Small intestine (tissue), 7 donors: ENCODE data around the gene CDKN1A. TPM values are rescaled to one million over a fixed set of nuclear protein-coding genes. Genes with fewer than 3 reads are reported as not detected.

Experiments used
- DNase-seq, 2 donors: peaks; one replicate each; pipeline versions ENCODE4 v3.0.0 to v3.0.0-alpha.2; 2013
- FAIRE-seq: peaks from 2 replicates; lab custom pipeline; 2012; peaks lifted over from hg19 to GRCh38; lab: Jason Lieb, UNC
- H3K27ac ChIP-seq, 3 donors: one replicate each; pipeline ENCODE4 v1.5.1; 2013; ENCODE audit warnings: low read length in 2 of 3, mild to moderate bottlenecking in 2 of 3, control low read depth in 1 of 3, inconsistent platforms in 1 of 3, low read depth in 1 of 3, moderate library complexity in 1 of 3
- H3K27me3 ChIP-seq, 3 donors: one replicate each; pipeline ENCODE4 v1.6.1; 2013; ENCODE audit warnings: low read length in 3 of 3, inconsistent platforms in 1 of 3; ENCODE audit not compliant: control insufficient read depth in 3 of 3, insufficient read depth in 3 of 3
- H3K36me3 ChIP-seq, 3 donors: one replicate each; pipeline ENCODE4 v1.6.1; 2013; ENCODE audit warnings: low read length in 3 of 3, inconsistent platforms in 1 of 3, low read depth in 1 of 3, mild to moderate bottlenecking in 1 of 3, moderate library complexity in 1 of 3; ENCODE audit not compliant: control insufficient read depth in 3 of 3, insufficient read depth in 2 of 3
- H3K4me1 ChIP-seq, 3 donors: one replicate each; pipeline ENCODE4 v1.6.1; 2013; ENCODE audit warnings: low read length in 2 of 3, inconsistent platforms in 1 of 3, low read depth in 1 of 3, mild to moderate bottlenecking in 1 of 3, moderate library complexity in 1 of 3; ENCODE audit not compliant: control insufficient read depth in 3 of 3, insufficient read depth in 2 of 3
- H3K4me3 ChIP-seq, 3 donors: one replicate each; pipeline ENCODE4 v1.5.1; 2013; ENCODE audit warnings: low read length in 3 of 3, control low read depth in 1 of 3, inconsistent platforms in 1 of 3, low read depth in 1 of 3, mild to moderate bottlenecking in 1 of 3, moderate library complexity in 1 of 3
- H3K9me3 ChIP-seq, 2 donors: one replicate each; pipeline ENCODE4 v1.6.1; 2013; ENCODE audit warnings: low read depth in 1 of 2, low read length in 1 of 2; ENCODE audit not compliant: control insufficient read depth in 2 of 2, insufficient read depth in 1 of 2
- WGBS, 3 donors: extraction: QIAGEN DNeasy Blood & Tissue Kit; methylation state at CpG; one replicate each; pipeline ENCODE4 v1.1.7; 2013; 5-methylcytosine and 5-hydroxymethylcytosine counted together
- polyA plus RNA-seq, 4 donors: library from polyadenylated mRNA; stranded (reverse) in 3 of 4; unstranded in 1 of 4; fragments of 200-250 nt in 3 of 4; fragments of 120-200 nt in 1 of 4; gene quantifications; one replicate each; pipeline versions ENCODE4 v1.2.1 to v1.2.3, GENCODE V29; 2013
- donor health status: healthy with polysubstance abuse.
- donor health status: control.
- donor health status: control.
- donor health status: Bipolar disorder and iron deficiency.
- donor health status: healthy.

Gene CDKN1A
- polyA plus RNA-seq, 4 donors = 96.8 to 464 (median 292) TPM

DNA sequence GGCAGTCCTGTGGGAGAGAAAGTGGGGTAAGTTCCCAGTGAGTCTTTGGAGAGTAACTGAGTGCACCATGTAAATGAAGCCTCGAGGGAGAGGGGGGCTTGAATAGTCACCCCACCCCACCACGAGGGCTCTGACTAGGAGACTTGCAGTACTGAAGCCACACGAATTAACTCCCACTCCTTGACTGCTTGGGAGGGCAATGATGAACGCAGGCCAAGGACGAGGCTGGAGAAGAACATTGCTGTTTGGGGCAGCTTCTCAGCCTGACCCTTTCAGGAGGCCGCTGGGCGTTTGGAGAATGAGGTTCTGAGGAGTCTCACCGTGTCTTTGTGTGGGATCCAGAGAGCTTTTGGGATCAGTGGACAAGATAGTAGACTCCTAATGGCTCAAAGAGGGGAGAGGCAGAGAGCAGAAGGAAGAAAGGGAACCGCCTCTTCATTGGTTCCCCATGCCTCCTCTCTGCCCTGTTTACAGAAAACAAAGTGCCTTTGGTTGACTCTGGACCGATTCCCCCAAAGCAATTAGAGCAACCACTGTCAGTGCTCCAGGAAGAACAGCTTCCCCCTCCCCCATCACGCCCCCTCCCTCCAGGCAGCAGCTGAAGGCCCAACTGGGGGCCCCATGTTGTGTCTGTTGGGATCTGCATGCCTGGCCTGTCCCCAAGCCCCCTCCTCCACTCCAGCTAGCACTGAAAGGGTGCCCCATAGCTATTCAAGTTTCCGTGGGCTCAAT lies 41.7 kb upstream of the CDKN1A start:
- no peaks in the 10 kb centered on the region for H3K36me3 ChIP-seq
- H3K4me3 ChIP-seq = no peak overlapping the region
- H3K4me1 ChIP-seq = peaks cover 0 to 24% (median 0%) of the 10 kb centered on the region in 3 donors
- no peaks in the 10 kb centered on the region for H3K27me3 ChIP-seq
- no peak overlapping the region for H3K27ac ChIP-seq
- 70 to 88% (median 82%) methylated on average over 12 of the region's 12 CpGs for whole genome bisulfite sequencing, 3 donors
- no peaks in the 10 kb centered on the region for H3K9me3 ChIP-seq
- no peak for FAIRE-seq
- DNase-seq = no peak

DNA sequence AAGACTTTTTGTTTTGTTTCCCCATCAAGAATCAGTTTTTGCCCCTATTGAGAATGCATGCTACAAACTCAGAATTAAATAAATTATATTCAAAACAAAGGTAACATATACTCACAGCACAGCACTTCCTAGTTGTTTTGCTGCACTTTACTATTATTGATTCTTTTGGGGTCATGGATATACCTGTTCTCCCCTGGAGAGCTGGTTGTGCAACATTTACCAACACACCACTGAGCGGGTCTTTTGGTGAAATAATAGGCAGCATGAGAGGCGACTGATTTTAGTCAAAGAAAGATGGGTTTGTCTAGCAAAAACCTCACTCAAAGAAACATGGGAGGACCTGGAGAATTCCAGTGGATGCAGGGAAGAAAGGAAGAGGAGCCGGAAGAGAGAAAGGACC lies 39.9 kb upstream of the CDKN1A start:
- peaks cover 0 to 35% (median 1%) of the 10 kb centered on the region in 3 donors for H3K4me1 ChIP-seq
- no peak for DNase-seq
- no peaks in the 10 kb centered on the region for H3K9me3 ChIP-seq
- H3K27ac ChIP-seq = no peak overlapping the region
- WGBS, 3 donors = 93 to 99% (median 95%) methylated on average over 3 of the region's 3 CpGs
- H3K27me3 ChIP-seq = no peaks in the 10 kb centered on the region
- no peak overlapping the region for H3K4me3 ChIP-seq
- no peaks in the 10 kb centered on the region for H3K36me3 ChIP-seq
- no peak for FAIRE-seq

DNA sequence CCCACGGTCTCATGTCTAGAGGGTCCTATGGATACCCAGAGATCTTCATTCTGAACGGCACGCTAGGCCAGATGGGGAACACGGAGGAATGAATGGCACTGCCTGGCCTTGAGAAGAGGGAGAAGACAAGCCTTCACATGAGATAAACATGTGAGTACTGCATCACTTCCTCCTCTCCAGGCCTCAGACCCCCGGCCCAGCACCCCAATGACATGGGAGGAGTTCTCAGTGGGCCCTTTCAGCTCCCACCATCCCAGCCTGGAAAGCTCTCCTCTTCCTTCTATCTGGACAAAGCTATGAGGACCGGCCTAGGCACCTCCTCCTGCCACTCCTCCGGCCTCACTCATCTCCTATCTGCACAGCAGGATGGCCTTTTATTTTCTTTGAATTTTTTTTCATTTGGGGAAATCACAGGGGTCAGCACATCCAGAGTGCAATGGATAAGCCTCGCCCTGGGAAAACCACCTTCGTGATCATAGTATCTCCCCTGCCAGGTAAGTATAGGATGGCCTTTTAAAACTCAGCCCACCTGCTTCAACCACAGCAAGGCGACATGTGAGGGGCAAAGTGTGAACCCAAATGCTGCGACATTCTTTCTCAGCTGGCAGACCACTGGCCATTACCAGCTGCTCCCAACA lies 39.2 kb upstream of the CDKN1A start:
- Histone ChIP-seq H3K27me3 (no peaks in the 10 kb centered on the region), H3K4me1 (peaks cover 2 to 34% (median 2%) of the 10 kb centered on the region in 3 donors), H3K4me3 (no peak overlapping the region), H3K9me3 (no peaks in the 10 kb centered on the region), H3K36me3 (no peaks in the 10 kb centered on the region), H3K27ac (no peak overlapping the region)
- FAIRE-seq (no peak), DNase-seq (no peak)
- 83 to 90% (median 88%) methylated on average over 11 of the region's 11 CpGs for WGBS, 3 donors

DNA sequence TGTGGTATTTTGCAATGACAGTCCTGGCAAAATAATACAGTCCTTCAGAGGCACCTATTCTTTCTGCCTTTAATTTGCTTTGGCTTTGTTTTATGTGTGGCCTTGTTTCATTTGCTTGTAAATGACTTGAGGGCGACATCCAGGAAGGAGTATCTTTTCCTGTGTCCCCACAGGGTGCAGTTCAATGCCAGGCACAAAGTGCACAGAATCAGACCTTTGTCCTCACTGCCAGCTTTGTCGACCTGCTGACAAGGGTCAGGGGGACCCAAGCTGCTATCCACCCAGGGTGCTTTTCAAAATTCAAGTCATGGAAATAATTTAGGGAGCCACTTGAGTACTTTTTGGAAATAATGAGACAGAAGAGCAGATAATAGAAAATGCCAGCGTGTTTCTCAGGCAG lies 37.0 kb upstream of the CDKN1A start:
- no peaks in the 10 kb centered on the region for H3K36me3 ChIP-seq
- no peaks in the 10 kb centered on the region for H3K27me3 ChIP-seq
- H3K27ac ChIP-seq = peak overlapping the region; percentile 3 to 89 (median 74)
- FAIRE-seq (no peak), DNase-seq (peak; percentile 73 to 88)
- H3K9me3 ChIP-seq = no peaks in the 10 kb centered on the region
- no peak overlapping the region for H3K4me3 ChIP-seq
- 20 to 63% (median 46%) methylated on average over 3 of the region's 3 CpGs for WGBS, 3 donors
- H3K4me1 ChIP-seq = peaks cover 2 to 32% (median 2%) of the 10 kb centered on the region in 3 donors

DNA sequence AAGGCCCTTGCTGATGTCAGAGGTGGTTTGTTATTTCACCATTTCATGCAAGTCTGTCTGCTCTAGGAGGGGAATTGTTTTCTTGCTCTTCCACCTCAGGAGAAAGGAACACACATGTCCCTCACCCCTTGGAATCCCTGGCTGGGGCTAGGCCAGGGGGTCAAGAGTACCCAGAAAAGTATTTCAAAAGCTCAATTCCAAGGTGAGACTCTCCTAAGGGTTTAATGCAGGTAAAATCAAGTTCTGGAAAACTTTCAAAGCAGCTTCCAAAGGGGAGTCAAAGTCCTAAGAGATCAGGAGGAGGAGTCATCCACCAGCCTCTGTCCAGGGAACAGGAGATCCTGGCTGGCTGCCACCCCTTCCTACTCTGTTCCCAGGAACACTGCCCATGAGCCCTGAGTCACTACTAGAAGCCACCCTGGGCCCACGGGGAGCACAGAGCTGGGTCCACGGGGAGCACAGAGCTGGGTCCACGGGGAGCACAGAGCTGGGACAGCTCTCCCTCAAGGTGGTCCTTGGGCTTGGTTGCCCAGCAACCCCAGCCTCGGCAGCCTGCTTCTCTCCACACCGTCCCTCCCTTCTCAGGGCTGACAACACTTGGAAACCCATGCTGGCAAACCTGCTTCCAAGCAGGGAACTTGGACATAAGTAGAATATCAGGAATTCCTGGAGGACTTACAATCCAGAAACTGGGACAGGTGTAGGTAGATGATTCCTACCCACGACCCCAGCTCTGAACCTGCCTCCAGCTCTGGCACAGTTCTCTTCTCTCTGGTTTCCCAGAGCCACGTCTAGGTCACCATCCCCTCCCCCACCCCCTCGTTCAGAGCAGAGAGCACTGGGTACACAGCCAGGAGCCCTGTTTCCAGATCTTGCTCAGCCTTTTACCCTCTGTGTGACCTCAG lies 35.3 kb upstream of the CDKN1A start:
- Histone ChIP-seq H3K27me3 (no peaks in the 10 kb centered on the region), H3K4me1 (peaks cover 2 to 32% (median 2%) of the 10 kb centered on the region in 3 donors), H3K27ac (peak overlapping the region; percentile 86 to 89 (median 88)), H3K9me3 (no peaks in the 10 kb centered on the region), H3K36me3 (no peaks in the 10 kb centered on the region), H3K4me3 (no peak overlapping the region)
- DNase-seq = peak; percentile 90 to 98
- no peak for FAIRE-seq
- 18 to 38% (median 28%) methylated on average over 8 of the region's 8 CpGs for WGBS, 3 donors

DNA sequence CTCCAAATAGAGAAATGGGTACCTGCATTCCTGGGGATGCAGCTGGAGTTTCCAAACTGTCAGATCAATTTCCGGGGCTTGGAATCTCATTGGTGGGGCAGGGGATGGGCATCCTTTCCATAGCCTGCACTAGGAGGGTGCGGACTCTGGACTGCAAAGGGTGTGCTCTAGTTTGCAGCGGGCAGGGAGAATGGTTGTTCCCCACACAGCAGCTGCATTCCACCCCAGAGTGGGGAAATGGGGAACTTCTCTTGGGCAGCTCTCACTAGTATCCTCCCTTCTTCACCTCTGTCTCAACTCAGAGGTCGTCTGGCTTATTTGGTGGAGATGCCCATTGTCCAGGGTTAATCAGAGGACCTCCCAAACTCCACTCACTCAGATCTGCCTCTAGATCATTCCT lies 34.5 kb upstream of the CDKN1A start:
- Histone ChIP-seq H3K27me3 (no peaks in the 10 kb centered on the region), H3K27ac (peak overlapping the region in 2 of 3 donors; percentile 88 to 89), H3K36me3 (no peaks in the 10 kb centered on the region), H3K4me1 (peaks cover 2 to 32% (median 2%) of the 10 kb centered on the region in 3 donors), H3K4me3 (no peak overlapping the region), H3K9me3 (no peaks in the 10 kb centered on the region)
- WGBS, 3 donors = 39 to 73% (median 47%) methylated on average over 4 of the region's 4 CpGs
- no peak for FAIRE-seq
- peak in 1 of 2 donors; percentile 63 for DNase-seq

DNA sequence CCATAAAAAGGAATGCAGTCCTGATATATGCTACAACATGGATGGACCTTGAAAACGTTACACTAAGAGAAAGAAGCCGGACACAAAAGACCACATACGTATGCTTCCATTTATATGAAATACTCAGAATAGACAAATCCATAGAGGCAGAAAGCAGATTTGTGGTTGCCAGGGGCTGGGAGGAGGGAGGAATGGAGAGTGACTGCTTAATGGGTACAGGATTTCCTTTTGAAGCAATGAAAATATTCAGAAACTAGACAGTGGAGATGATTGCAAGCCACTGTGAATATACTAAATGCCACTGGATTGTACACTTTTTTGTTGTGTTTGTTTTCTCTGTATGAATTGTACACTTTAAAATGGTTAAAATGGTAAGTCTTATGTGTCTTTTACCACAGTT lies 29.4 kb upstream of the CDKN1A start:
- Histone ChIP-seq H3K27me3 (no peaks in the 10 kb centered on the region), H3K36me3 (no peaks in the 10 kb centered on the region), H3K9me3 (no peaks in the 10 kb centered on the region), H3K27ac (no peak overlapping the region), H3K4me1 (peaks cover 0 to 41% (median under 1%) of the 10 kb centered on the region in 3 donors), H3K4me3 (no peak overlapping the region)
- no peak for DNase-seq
- FAIRE-seq = no peak
- 85 to 96% (median 93%) methylated on average over 3 of the region's 3 CpGs for WGBS, 3 donors
